ENCODE data around the gene MEDAG.

- TF ChIP-seq CTCF (conservative IDR thresholded peaks at IDR 0.05; ENCODE audit: low read length) (no peak), EZH2phosphoT487 (IDR thresholded peaks at IDR 0.05; ENCODE audit: borderline replicate concordance, low read depth, low read length) (no peak)
Observed at GRCh38 chr13:30924721-30925120, 18.6 kb downstream of the MEDAG start.
